ENCODE data around the gene WBP11.

DNA sequence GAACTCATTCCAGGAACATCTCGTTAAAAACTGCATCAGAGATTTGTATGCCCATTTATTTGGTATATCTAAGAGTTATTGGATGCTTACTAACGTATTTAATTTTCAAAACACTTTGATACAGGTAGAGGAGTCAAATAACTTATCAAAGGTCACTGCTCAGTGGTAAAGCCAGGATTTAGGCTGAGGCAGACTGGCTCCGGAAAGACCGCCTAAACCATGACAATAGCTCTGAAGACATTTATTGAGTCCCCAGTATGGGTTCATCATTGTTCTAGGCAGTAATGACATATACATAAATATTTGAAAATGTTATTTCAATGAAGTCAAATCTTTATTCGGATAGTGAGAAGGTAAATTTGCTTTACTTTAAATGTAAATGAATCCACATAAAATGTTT lies 30.3 kb downstream of the WBP11 start:
- TF ChIP-seq, protein P1, sequence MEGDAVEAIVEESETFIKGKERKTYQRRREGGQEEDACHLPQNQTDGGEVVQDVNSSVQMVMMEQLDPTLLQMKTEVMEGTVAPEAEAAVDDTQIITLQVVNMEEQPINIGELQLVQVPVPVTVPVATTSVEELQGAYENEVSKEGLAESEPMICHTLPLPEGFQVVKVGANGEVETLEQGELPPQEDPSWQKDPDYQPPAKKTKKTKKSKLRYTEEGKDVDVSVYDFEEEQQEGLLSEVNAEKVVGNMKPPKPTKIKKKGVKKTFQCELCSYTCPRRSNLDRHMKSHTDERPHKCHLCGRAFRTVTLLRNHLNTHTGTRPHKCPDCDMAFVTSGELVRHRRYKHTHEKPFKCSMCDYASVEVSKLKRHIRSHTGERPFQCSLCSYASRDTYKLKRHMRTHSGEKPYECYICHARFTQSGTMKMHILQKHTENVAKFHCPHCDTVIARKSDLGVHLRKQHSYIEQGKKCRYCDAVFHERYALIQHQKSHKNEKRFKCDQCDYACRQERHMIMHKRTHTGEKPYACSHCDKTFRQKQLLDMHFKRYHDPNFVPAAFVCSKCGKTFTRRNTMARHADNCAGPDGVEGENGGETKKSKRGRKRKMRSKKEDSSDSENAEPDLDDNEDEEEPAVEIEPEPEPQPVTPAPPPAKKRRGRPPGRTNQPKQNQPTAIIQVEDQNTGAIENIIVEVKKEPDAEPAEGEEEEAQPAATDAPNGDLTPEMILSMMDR (IDR thresholded peaks at IDR 0.05; ENCODE audit: insufficient read depth, low read depth, low read length) = no peak
- TF ChIP-seq EZH2 (IDR thresholded peaks at IDR 0.05; ENCODE audit: insufficient read depth, low read length) = no peak

Measured in astrocyte (in vitro differentiated cells and primary cell).